Stomach (tissue), 4 donors: Measurements from ENCODE around the gene SYNGR3.

Experiments used
- EP300 ChIP-seq: sonication (generic); formaldehyde crosslinking; IDR thresholded peaks from one replicate; pipeline ENCODE4 v1.6.1; 2017; ENCODE audit warnings: antibody characterized with exemption
- POLR2A ChIP-seq, 4 donors: fragments of 450-650 bp; IDR thresholded peaks; one replicate each; pipeline ENCODE4 v1.6.1; 2016; ENCODE audit warnings: antibody characterized with exemption in 4 of 4, control low read depth in 2 of 4, mild to moderate bottlenecking in 1 of 4, moderate library complexity in 1 of 4
- POLR2AphosphoS5 ChIP-seq, 3 donors: sonication (generic); formaldehyde crosslinking; IDR thresholded peaks; one replicate each; pipeline ENCODE4 v1.6.1; 2016; ENCODE audit warnings: antibody characterized with exemption in 3 of 3
- TF ChIP-seq, protein P1 (sequence below), 7 experiments: fragments of 450-650 bp in 4 of 7; fragments of 200-600 bp in 3 of 7; sonication (generic) in 3 of 7; IDR thresholded peaks; one replicate each; pipeline ENCODE4 v1.5.1; 2016 to 2019; ENCODE audit warnings: antibody characterized with exemption in 7 of 7, control low read depth in 2 of 7, mild to moderate bottlenecking in 1 of 7

DNA sequence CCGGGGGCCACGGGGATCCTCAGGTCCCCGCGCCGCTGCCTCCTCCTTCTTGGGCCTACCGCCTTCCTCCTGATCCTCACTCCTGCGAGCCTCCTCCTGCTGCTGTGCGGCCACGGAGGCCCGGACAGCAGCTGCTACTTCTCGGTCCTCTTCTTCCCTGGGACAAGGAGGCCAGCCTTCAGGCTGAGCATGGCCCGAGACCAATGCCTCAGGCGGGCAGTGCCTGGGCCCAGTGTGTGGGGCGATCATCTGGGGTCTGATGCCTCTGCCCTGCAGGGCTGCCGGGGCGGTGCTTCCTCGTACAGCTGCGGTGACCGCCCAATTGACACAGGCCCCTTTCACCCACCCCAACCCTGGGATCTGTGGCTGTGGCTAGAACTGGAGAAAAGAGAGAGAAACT is 11.3 kb downstream of the SYNGR3 start:
- TF ChIP-seq, protein P1, sequence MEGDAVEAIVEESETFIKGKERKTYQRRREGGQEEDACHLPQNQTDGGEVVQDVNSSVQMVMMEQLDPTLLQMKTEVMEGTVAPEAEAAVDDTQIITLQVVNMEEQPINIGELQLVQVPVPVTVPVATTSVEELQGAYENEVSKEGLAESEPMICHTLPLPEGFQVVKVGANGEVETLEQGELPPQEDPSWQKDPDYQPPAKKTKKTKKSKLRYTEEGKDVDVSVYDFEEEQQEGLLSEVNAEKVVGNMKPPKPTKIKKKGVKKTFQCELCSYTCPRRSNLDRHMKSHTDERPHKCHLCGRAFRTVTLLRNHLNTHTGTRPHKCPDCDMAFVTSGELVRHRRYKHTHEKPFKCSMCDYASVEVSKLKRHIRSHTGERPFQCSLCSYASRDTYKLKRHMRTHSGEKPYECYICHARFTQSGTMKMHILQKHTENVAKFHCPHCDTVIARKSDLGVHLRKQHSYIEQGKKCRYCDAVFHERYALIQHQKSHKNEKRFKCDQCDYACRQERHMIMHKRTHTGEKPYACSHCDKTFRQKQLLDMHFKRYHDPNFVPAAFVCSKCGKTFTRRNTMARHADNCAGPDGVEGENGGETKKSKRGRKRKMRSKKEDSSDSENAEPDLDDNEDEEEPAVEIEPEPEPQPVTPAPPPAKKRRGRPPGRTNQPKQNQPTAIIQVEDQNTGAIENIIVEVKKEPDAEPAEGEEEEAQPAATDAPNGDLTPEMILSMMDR (IDR thresholded peaks at IDR 0.05): no peak
- TF ChIP-seq POLR2AphosphoS5 (IDR thresholded peaks at IDR 0.05): no peak
- no peak for TF ChIP-seq POLR2A (IDR thresholded peaks at IDR 0.05)
- no peak for TF ChIP-seq EP300
